HepG2 (cell line): ENCODE results near the gene GPS1. TPM values are rescaled to one million over a fixed set of nuclear protein-coding genes. Genes with fewer than 3 reads are reported as not detected.

Experiments used
- CSRNP1 ChIP-seq: sonication (generic); formaldehyde crosslinking; IDR thresholded peaks from 2 replicates; pipeline ENCODE4 v1.8.1; 2023; ENCODE audit warnings: mild to moderate bottlenecking, missing genetic modification reagents
- GTF2F1 ChIP-seq: fragments of 150-350 bp; IDR thresholded peaks from 2 replicates; pipeline ENCODE4 v1.6.1; 2014; ENCODE audit warnings: low read length
- HCFC1 ChIP-seq: fragments of 150-350 bp; IDR thresholded peaks from 2 replicates; pipeline ENCODE4 v1.6.1; 2014; ENCODE audit warnings: low read depth, low read length
- KLF11 ChIP-seq: IDR thresholded peaks from 2 replicates; pipeline ENCODE4 v1.6.1; 2016; ENCODE audit warnings: missing compliant biosample characterization
- MAF1 ChIP-seq: sonication (generic); formaldehyde crosslinking; IDR thresholded peaks from 2 replicates; pipeline ENCODE4 v1.5.0; 2020; ENCODE audit warnings: missing genetic modification reagents, borderline replicate concordance
- MED1 ChIP-seq: sonication (generic); formaldehyde crosslinking; IDR thresholded peaks from 2 replicates; pipeline ENCODE4 v1.4.0; 2020; ENCODE audit warnings: missing genetic modification reagents
- MXI1 ChIP-seq: IDR thresholded peaks from 3 replicates; pipeline ENCODE4 v1.6.1; 2012; ENCODE audit warnings: low read depth, low read length, inconsistent platforms, borderline replicate concordance
- NFATC3 ChIP-seq: sonication (generic); formaldehyde crosslinking; IDR thresholded peaks from 2 replicates; pipeline ENCODE4 v1.5.1; 2020; ENCODE audit warnings: mild to moderate bottlenecking, missing genetic modification reagents
- NFIB ChIP-seq: sonication (generic); formaldehyde crosslinking; IDR thresholded peaks from 2 replicates; pipeline ENCODE4 v1.9.0; 2021; ENCODE audit warnings: missing genetic modification reagents, mild to moderate bottlenecking, borderline replicate concordance
- NR2F2 ChIP-seq: IDR thresholded peaks from 2 replicates; pipeline ENCODE4 v1.6.1; 2012; ENCODE audit warnings: low read depth, inconsistent platforms, borderline replicate concordance
- PHF5A ChIP-seq: IDR thresholded peaks from one replicate; pipeline ENCODE4 v1.6.1; 2018; ENCODE audit warnings: low read depth, missing genetic modification reagents; ENCODE audit not compliant: unreplicated experiment
- SAFB2 ChIP-seq: sonication (generic); formaldehyde crosslinking; IDR thresholded peaks from 2 replicates; pipeline ENCODE4 v1.5.1; 2020; ENCODE audit warnings: missing genetic modification reagents, low read depth, mild to moderate bottlenecking, borderline replicate concordance
- SRSF9 ChIP-seq: fragments of 200-400 bp; formaldehyde crosslinking; IDR thresholded peaks from 2 replicates; pipeline ENCODE4 v1.6.1; 2018; ENCODE audit warnings: borderline replicate concordance, mild to moderate bottlenecking, low read depth, low read length; ENCODE audit not compliant: insufficient read depth, poor library complexity, severe bottlenecking
- TFE3 ChIP-seq: IDR thresholded peaks from 2 replicates; pipeline ENCODE4 v1.6.1; 2016
- ZBTB37 ChIP-seq: sonication (generic); formaldehyde crosslinking; IDR thresholded peaks from 2 replicates; pipeline ENCODE4 v1.4.0; 2020; ENCODE audit warnings: mild to moderate bottlenecking, missing genetic modification reagents
- ZFP36L1 ChIP-seq: sonication (generic); formaldehyde crosslinking; IDR thresholded peaks from 2 replicates; pipeline ENCODE4 v1.8.0; 2022; ENCODE audit warnings: mild to moderate bottlenecking, missing genetic modification reagents, moderate library complexity
- ZNF33A ChIP-seq: sonication (generic); formaldehyde crosslinking; IDR thresholded peaks from 2 replicates; pipeline ENCODE4 v1.5.1; 2020; ENCODE audit warnings: missing genetic modification reagents, mild to moderate bottlenecking, moderate library complexity, borderline replicate concordance
- ZNF724P ChIP-seq: sonication (generic); formaldehyde crosslinking; IDR thresholded peaks from 2 replicates; pipeline ENCODE4 v1.8.0; 2022; ENCODE audit warnings: missing genetic modification reagents, borderline replicate concordance
- ZNF790 ChIP-seq: sonication (generic); formaldehyde crosslinking; IDR thresholded peaks from 2 replicates; pipeline ENCODE4 v1.8.0; 2022; ENCODE audit warnings: missing genetic modification reagents, mild to moderate bottlenecking, borderline replicate concordance
- ZNF891 ChIP-seq: sonication (generic); formaldehyde crosslinking; IDR thresholded peaks from 2 replicates; pipeline ENCODE4 v1.5.0; 2020; ENCODE audit warnings: mild to moderate bottlenecking, missing genetic modification reagents
- ZSCAN12 ChIP-seq: sonication (generic); formaldehyde crosslinking; IDR thresholded peaks from 2 replicates; pipeline ENCODE4 v1.9.0; 2021; ENCODE audit warnings: mild to moderate bottlenecking, missing genetic modification reagents
- ZXDC ChIP-seq: sonication (generic); formaldehyde crosslinking; IDR thresholded peaks from 2 replicates; pipeline ENCODE4 v1.5.0; 2020; ENCODE audit warnings: mild to moderate bottlenecking, missing genetic modification reagents
- ZZZ3 ChIP-seq: sonication (generic); formaldehyde crosslinking; IDR thresholded peaks from 2 replicates; pipeline ENCODE4 v1.4.0; 2020; ENCODE audit warnings: missing genetic modification reagents, mild to moderate bottlenecking, borderline replicate concordance
- polyA plus RNA-seq, 8 experiments: library from polyadenylated mRNA; depleted of rRNA in 3 of 8; stranded (reverse) in 7 of 8; unstranded in 1 of 8; fragments of >200 nt; fragmentation: Illumina TruSeq in 4 of 8; extraction: Trizol in 4 of 8; gene quantifications; 2 replicates each; pipeline versions ENCODE4 v1.2.1 to v1.2.3, GENCODE V29; 2011 to 2016; ENCODE audit warnings: low read depth in 4 of 8, missing spikeins in 1 of 8, mixed read lengths in 1 of 8; ENCODE audit not compliant: insufficient read depth in 1 of 8
- total RNA-seq, 5 experiments: library from RNA; depleted of rRNA; stranded (reverse); fragments of >200 nt; fragmentation: Illumina TruSeq; extraction: Trizol; gene quantifications; 2 replicates each; pipeline ENCODE4 v1.2.3, GENCODE V29; 2016; ENCODE audit warnings: low read depth in 1 of 5

The GPS1 gene
- total and polyA plus RNA-seq, 2 of the 13 experiments (the other 11 are each of a cell fraction or from before 2014, with no cell fraction given), result 124 to 128 TPM

GRCh38 chr17:82023447-82024241 lies 28.1 kb upstream of the GPS1 start (continued):
- TF ChIP-seq CSRNP1 (CRISPR knock-in tag) (peak; percentile 61; the same call in 1 of the 2 replicates), ZBTB37 (CRISPR knock-in tag) (no peak), MED1 (CRISPR knock-in tag) (no peak; the same call in 1 of the 2 replicates), NR2F2 (no peak), SAFB2 (no peak; the same call in 1 of the 2 replicates), ZSCAN12 (CRISPR knock-in tag) (no peak), ZNF724P (CRISPR knock-in tag) (no peak), HCFC1 (no peak), ZNF891 (CRISPR knock-in tag) (peak; percentile 68), PHF5A (CRISPR knock-in tag) (no peak), ZZZ3 (CRISPR knock-in tag) (peak; percentile 68; the same call in 1 of the 2 replicates), NFIB (CRISPR knock-in tag) (0 out of 2 replicates have a peak, but pooled peaks have one; percentile 68), SRSF9 (no peak), MXI1 (peak; percentile 9; the same call in 1 of the 3 replicates), ZNF790 (CRISPR knock-in tag) (no peak), ZNF33A (CRISPR knock-in tag) (no peak), GTF2F1 (no peak), TFE3 (CRISPR knock-in tag) (no peak), ZFP36L1 (CRISPR knock-in tag) (no peak), ZXDC (CRISPR knock-in tag) (peak; percentile 61; the same call in 1 of the 2 replicates), NFATC3 (CRISPR knock-in tag) (no peak), MAF1 (CRISPR knock-in tag) (no peak), KLF11 (CRISPR knock-in tag) (no peak)
